ENCODE measurements around the gene RCC2. TPM values are rescaled to one million over a fixed set of nuclear protein-coding genes. Genes with fewer than 3 reads are reported as not detected.
A peak's percentile ranks its signal among the peaks of the same experiment; 100 is the strongest.
"Not testable (repeated sequence)": the region's sequence is repeated elsewhere in the genome, so short reads cannot be mapped to it uniquely, and the experiment has no call there.

Gene RCC2
- total RNA-seq (2014; rRNA removed; shearing (Covaris generic)): 169 and 170 TPM in 2 replicates

DNA sequence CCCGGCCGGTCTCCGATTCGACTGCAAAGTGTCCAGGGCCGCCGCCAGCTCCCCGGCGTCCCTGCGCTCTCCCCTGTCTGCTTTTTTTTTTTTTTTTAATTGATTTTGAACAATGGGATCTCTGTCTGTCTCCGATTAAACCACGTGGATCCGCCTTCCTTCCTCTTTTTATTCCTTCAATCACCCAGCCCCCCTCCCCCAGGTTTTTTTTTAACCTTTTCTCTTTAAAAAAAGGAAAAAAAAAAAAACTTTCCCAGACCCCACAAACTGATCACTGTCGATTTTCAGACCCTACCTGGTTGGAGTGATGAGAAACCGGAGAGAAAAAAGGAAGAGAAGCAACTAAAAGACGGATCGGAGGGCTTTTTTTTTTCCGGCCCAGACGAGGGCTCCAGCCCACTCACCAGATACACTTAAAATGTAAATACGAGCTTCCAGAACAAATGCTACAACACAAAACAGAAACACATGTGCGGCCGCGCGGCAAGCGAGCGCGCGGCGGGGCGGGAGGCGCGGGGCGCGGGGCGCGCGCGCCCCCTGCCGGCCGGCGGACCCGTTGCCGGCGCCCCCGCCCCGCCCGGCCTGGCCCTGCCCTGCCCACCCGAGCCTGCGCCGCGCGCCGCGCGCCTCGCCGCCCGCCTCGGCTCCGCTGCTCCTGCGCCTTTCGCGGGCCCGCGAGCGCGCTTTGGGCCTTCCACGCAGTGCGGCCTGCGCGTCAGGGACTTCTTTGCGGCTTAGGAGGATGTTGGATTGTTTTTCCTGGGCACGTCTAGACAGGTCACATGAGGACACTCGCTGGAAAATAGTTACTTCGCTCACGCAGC is at the start of gene RCC2:
Gene RCC2 (minus strand): TSS at position 428 of the 824 bp plus-strand sequence. CDS start 1,163 bp downstream, outside the sequence.
- H3K27ac ChIP-seq: peak within 1 kb of the TSS; percentile 74
- peak within 1 kb of the TSS; percentile 88 for H3K4me3 ChIP-seq
- peaks cover 24% of the 10 kb centered on the region for H3K36me3 ChIP-seq
- H3K27me3 ChIP-seq: no peaks in the 10 kb centered on the region
- DNase-seq: peak; percentile 69 to 79
- H3K4me1 ChIP-seq: peaks cover 12% of the 10 kb centered on the region
- no peaks in the 10 kb centered on the region for H3K9me3 ChIP-seq (replicated peaks)

DNA sequence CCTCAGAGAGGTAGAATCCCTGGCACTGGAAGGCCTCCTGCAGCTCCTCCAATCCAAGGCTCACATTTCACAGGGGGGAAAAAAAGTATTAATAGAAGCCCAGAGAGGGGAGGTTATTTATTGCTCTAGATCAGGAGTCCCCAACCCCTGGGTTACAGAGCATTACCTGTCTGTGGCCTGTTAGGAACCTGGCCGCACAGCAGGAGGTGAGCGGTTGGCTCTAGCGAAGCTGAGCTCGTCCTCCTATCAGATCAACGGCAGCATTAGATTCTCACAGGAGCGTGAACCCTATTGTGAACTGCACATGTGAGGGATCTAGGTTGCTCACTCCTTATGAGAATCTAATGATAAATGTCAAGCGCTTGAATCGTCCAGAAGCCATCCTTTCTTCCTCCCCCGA is 46.8 kb upstream of the RCC2 start:
- no peak for DNase-seq
- no peaks in the 10 kb centered on the region for H3K9me3 ChIP-seq (replicated peaks)
- H3K4me3 ChIP-seq: no peak overlapping the region
- H3K27ac ChIP-seq: no peak overlapping the region
- H3K27me3 ChIP-seq: no peaks in the 10 kb centered on the region
- no peaks in the 10 kb centered on the region for H3K36me3 ChIP-seq
- H3K4me1 ChIP-seq: no peaks in the 10 kb centered on the region

DNA sequence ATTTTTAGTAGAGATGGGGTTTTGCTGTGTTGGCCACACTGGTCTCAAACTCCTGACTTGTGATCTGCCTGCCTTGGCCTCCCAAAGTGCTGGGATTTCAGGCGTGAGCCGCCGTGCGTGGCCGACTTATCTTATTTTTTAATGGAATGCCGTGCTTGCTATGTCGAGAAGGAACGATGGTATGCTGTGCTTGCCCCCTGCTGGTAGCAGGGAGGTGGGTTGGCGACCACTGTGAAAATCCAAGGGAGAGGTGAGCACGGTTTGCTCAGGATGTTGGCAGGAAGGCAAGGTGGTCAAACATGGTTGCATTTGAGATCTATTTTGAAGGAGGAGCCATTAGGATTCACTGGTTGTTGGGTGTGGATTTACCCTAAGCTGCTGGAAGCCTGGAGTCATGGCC is 45.8 kb upstream of the RCC2 start:
- no peak overlapping the region for H3K27ac ChIP-seq
- H3K36me3 ChIP-seq: no peaks in the 10 kb centered on the region
- no peaks in the 10 kb centered on the region for H3K4me1 ChIP-seq
- H3K27me3 ChIP-seq: no peaks in the 10 kb centered on the region
- H3K9me3 ChIP-seq (replicated peaks): no peaks in the 10 kb centered on the region
- peak; percentile 48 to 54 for DNase-seq
- H3K4me3 ChIP-seq: no peak overlapping the region

DNA sequence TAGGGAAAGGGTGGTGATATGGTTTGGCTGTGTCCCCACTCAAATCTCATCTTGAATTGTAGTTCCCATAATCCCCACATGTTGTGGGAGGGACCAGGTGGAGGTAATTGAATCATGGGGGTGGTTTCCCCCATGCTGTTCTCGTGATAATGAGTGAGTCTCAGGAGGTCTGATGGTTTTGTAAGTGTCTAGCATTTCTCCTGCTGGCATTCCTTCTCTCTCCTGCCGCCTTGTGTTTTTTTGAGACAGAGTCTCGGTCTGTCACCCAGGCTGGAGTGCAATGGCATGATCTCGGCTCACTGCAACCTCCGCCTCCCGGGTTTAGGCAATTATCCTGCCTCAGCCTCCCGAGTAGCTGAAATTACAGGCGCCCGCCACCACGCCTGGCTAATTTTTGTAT is 42.5 kb upstream of the RCC2 start:
- not testable (repeated sequence) for H3K4me3 ChIP-seq; H3K9me3 ChIP-seq (replicated peaks); H3K4me1 ChIP-seq; H3K27ac ChIP-seq; DNase-seq; H3K27me3 ChIP-seq; H3K36me3 ChIP-seq

DNA sequence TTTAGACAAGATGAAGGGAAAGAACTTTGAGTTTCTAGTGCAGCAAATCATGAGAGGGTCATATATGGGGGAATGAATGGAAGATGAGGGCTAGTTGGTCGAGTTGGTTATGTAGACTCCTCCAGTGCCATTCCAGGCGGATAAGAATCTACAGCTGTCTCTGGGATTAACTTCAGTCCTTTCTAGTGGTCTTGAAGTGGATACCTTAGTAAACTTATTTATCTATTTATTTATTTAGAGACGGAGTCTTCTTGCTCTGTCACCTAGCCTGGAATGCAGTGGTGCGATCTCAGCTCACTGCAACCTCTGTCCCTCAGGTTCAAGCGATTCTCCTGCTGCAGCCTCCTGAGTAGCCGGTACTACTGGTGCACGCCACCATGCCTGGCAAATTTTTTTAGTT is 41.4 kb upstream of the RCC2 start:
- H3K27ac ChIP-seq: no peak overlapping the region
- H3K9me3 ChIP-seq (replicated peaks): no peaks in the 10 kb centered on the region
- DNase-seq: no peak
- no peaks in the 10 kb centered on the region for H3K36me3 ChIP-seq
- no peaks in the 10 kb centered on the region for H3K4me1 ChIP-seq
- no peak overlapping the region for H3K4me3 ChIP-seq
- no peaks in the 10 kb centered on the region for H3K27me3 ChIP-seq

DNA sequence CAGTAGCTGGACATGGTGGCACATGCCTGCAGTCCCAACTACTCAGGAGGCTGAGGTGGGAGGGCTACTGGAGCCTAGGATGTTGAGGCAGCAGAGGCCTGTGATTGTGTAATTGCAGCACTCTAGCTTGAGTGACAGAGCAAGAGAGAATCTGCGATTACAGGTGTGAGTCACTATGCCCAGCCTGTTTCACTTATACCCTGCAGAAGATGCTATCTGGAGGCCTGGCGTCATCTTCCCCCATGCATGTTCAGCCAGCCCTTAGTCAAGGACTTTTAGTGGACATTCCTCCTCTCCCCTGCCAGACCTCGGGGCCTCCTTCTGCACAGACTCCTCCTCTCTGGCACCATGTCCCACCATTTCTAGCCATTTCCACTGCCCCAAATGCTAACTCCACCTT is 36.3 kb upstream of the RCC2 start:
- no peak overlapping the region for H3K27ac ChIP-seq
- no peaks in the 10 kb centered on the region for H3K9me3 ChIP-seq (replicated peaks)
- no peaks in the 10 kb centered on the region for H3K27me3 ChIP-seq
- no peak for DNase-seq
- no peak overlapping the region for H3K4me3 ChIP-seq
- H3K4me1 ChIP-seq: no peaks in the 10 kb centered on the region
- H3K36me3 ChIP-seq: no peaks in the 10 kb centered on the region

DNA sequence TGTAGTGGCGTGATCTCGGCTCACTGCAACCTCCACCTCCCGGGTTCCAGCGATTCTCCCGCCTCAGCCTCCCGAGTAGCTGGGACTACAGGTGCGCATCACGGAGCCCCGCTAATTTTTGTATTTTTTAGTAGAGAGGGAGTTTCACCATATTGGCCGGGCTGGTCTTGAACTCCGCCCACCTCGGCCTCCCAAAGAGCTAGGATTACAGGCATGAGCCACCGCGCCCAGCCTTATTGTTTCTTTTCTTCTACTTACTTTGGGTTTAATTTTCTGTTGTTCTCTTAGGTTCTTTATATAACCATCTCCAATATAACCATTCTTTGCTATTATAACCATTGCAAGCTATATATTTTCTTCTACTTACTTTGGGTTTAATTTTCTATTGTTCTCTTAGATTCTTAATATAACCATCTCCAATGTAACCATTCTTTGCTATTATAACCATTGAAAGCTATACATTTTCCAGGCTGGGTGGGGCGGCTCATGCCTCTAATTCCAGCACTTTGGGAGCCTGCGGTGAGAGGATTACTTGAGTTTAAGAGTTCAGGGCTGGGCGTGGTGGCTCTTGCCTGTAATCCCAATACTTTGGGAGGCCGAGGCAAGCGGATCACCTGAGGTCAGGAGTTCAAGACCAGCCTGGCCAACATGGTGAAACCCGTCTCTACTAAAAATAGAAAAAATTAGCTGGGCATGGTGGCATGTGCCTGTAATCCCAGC is 35.5 kb upstream of the RCC2 start:
- H3K36me3 ChIP-seq; DNase-seq; H3K9me3 ChIP-seq (replicated peaks); H3K27ac ChIP-seq; H3K4me1 ChIP-seq; H3K27me3 ChIP-seq; H3K4me3 ChIP-seq: not testable (repeated sequence)

DNA sequence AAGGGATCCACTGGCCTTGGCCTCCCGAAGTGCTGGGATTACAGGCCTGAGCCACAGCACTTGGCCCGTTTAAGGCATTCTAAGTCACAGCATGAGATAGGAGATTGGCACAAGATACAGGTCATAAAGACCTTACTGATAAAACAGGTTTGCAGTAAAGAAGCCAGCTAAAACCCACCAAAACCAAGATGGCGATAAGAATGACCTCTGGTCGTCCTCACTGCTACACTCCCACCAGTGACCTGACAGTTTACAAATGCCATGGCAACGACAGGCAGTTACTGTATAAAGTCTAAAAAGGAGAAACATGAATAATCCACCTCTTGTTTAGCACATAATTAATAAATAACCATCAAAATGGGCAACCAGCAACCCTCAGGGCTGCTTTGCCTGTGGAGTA is 33.3 kb upstream of the RCC2 start:
- no peaks in the 10 kb centered on the region for H3K4me1 ChIP-seq
- H3K36me3 ChIP-seq: no peaks in the 10 kb centered on the region
- no peak for DNase-seq
- no peaks in the 10 kb centered on the region for H3K27me3 ChIP-seq
- H3K4me3 ChIP-seq: no peak overlapping the region
- H3K27ac ChIP-seq: no peak overlapping the region
- H3K9me3 ChIP-seq (replicated peaks): no peaks in the 10 kb centered on the region

DNA sequence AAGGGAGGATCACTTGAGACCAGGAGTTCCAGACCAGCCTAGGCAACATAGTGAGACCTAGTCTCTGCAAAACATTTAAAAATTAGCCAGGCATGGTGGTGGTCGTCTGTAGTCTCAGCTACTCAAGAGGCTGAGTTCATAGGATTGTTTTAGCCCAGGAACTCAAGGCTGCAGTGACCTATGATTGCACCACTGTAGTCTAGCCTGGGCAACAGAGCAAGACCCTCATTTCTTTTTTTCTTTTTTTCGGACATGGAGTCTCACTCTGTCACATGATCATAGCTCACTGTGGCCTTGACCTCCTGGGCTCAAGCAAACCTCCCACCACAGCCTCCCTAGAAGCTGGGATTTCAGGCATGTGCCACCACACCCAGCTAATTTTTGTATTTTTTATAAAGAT is 31.9 kb upstream of the RCC2 start:
- no peak overlapping the region for H3K27ac ChIP-seq
- H3K27me3 ChIP-seq: no peaks in the 10 kb centered on the region
- H3K36me3 ChIP-seq: no peaks in the 10 kb centered on the region
- H3K4me3 ChIP-seq: no peak overlapping the region
- H3K9me3 ChIP-seq (replicated peaks): no peaks in the 10 kb centered on the region
- H3K4me1 ChIP-seq: no peaks in the 10 kb centered on the region
- no peak for DNase-seq

DNA sequence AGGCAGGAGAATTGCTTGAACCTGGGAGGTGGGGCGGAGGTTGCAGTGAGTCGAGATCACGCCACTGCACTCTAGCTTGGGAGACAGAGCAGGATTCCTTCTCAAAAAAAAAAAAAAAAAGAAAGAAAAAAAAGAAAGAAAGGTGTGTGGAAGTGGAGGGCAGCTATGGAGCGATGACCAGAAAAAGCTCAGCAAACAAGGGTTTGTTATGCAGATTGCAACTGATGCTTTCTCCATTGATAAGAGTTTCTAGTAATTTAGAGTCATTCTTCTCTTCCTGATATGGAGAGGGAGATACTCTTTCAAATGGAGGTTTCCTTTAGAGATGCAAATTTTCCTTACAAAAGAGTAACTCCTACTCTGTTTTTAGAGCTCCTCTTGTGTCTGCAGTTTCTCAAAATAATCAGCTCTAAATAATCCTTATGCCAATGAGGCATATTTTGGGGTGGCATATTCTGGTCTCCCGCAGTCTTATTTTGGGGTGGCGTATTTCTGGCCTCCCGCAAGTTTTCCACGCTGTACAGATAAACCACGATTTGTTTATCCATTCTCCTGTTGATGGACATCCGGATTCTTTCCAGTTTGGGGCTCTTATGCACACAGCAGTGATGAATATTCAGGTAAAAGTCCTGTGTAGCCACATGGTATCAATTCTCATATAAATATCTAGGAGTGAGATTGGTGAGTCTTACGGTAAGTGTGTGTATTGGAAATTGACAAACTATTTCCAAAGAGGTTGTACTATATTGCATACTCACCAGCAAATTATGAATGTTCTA is 30.7 kb upstream of the RCC2 start:
- no peak overlapping the region for H3K4me3 ChIP-seq
- no peaks in the 10 kb centered on the region for H3K27me3 ChIP-seq
- DNase-seq: no peak
- H3K36me3 ChIP-seq: no peaks in the 10 kb centered on the region
- H3K9me3 ChIP-seq (replicated peaks): no peaks in the 10 kb centered on the region
- no peaks in the 10 kb centered on the region for H3K4me1 ChIP-seq
- no peak overlapping the region for H3K27ac ChIP-seq

DNA sequence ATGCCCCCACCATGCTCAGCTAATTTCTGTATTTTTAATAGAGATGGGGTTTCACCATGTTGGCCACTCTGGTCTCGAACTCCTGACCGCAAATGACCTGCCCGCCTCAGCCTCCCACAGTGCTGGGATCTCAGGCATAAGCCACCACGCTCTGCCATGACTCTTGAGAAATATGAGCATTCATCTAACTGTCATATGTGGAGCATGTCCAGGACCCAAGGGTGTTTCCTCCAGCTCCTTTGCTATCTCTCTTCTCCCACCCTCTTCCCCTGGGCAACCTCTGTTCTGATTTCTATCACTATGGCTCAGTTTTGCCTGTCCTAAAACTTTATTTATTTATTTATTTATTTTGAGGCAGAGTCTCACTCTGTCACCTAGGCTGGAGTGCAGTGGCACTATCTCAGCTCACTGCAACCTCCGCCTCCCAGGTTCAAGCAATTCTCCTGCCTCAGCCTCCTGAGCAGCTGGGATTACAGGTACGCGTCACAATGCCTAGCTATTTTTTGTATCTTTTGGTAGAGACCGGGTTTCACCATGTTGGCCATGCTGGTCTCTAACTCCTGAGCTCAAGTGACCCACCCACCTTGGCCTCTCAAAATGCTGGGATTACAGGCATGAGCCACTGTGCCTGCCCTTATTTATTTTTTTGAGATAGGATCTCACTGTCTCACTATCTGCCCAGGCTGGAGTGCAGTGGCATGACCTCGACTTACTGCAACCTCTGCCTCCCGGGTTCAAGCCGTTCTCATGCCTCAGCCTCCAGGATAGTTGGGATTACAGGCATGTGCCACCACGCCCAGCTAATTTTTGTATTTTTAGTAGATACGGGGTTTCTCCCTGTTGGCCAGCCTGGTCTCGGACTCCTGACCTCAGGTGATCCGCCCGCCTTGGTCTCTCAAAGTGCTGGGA is 29.1 kb upstream of the RCC2 start:
- H3K4me1 ChIP-seq; H3K4me3 ChIP-seq; H3K27ac ChIP-seq; DNase-seq; H3K27me3 ChIP-seq; H3K36me3 ChIP-seq; H3K9me3 ChIP-seq (replicated peaks): not testable (repeated sequence)

DNA sequence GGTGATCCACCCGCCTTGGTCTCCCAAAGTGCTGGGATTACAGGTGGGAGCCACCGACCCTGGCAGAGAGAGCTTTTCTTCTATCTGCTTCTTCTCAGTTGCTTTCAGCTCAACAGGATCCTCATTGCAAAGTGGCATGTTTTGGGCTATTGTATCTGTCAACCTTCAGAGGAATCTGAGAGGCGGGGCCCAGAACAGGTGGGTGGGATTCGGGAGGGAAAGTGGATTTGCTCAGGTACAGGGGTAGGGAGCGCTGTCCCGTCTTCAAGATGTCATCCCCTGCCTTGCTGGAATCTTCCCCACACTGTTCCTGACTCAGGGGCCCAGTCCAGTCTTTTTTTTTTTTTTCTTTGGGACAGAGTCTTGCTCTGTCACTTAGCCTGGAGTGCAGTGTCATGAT is 26.9 kb upstream of the RCC2 start:
- Histone ChIP-seq H3K4me1 (no peaks in the 10 kb centered on the region), H3K9me3 (replicated peaks) (no peaks in the 10 kb centered on the region), H3K4me3 (no peak overlapping the region), H3K36me3 (no peaks in the 10 kb centered on the region), H3K27ac (no peak overlapping the region), H3K27me3 (no peaks in the 10 kb centered on the region)
- no peak for DNase-seq

DNA sequence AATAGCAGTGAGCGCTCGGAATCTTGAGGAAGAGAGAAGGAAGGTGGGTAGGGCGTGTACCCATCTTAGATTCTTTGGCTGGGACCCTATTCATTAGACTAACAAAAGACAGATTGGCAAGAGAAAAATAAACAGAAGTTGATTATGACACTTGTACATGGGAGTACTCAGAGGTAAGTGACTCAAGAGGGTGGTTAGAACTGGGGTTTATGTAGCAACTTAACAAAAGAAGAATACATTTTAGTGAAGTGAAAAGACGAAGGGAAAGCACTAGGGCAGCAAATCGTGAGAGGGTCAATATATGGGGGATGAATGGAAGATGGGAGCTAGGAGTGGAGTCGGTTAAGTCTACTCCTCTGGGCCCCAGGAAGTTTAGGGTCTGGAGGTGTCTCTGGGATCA is 25.8 kb upstream of the RCC2 start:
- DNase-seq: no peak
- no peaks in the 10 kb centered on the region for H3K36me3 ChIP-seq
- no peaks in the 10 kb centered on the region for H3K4me1 ChIP-seq
- no peak overlapping the region for H3K4me3 ChIP-seq
- H3K9me3 ChIP-seq (replicated peaks): no peaks in the 10 kb centered on the region
- H3K27ac ChIP-seq: no peak overlapping the region
- H3K27me3 ChIP-seq: 0 out of 2 replicates have a peak, but pooled peaks cover 6% of the 10 kb centered on the region

DNA sequence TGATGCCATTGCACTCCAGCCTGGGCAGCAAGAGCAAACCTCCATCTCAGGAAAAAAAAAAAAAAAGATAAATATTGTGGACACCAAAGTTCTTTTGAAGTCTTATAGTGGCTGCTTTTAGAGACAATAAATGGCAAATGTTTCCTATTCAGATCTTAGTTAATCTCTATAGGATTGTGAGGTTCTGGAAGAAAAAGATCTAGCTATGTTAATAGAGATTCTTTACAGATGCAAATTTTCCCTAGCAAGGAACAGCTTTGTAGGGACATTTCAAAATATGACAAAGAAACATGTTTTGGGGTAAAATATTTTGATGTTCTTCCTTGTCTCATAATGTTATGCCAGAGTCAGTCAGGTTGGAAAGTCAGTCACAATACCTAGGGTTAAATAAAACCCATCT is 24.5 kb upstream of the RCC2 start:
- no peaks in the 10 kb centered on the region for H3K4me1 ChIP-seq
- H3K9me3 ChIP-seq (replicated peaks): no peaks in the 10 kb centered on the region
- H3K27ac ChIP-seq: no peak overlapping the region
- no peak for DNase-seq
- H3K4me3 ChIP-seq: no peak overlapping the region
- H3K27me3 ChIP-seq: 0 out of 2 replicates have a peak, but pooled peaks cover 8% of the 10 kb centered on the region
- no peaks in the 10 kb centered on the region for H3K36me3 ChIP-seq

All from SJCRH30 (cell line).